WTC11 (cell line): ENCODE data around the gene DDRGK1. TPM values are rescaled to one million over a fixed set of nuclear protein-coding genes. Genes with fewer than 3 reads are reported as not detected.

Experiments used
- AFF4 ChIP-seq: sonication (generic); formaldehyde crosslinking; IDR thresholded peaks from 2 replicates; pipeline ENCODE4 v1.8.1; 2023; ENCODE audit warnings: mild to moderate bottlenecking, missing genetic modification reagents, borderline replicate concordance
- CREM ChIP-seq: sonication (generic); formaldehyde crosslinking; IDR thresholded peaks from 2 replicates; pipeline ENCODE4 v1.8.1; 2022; ENCODE audit warnings: mild to moderate bottlenecking, missing genetic modification reagents, moderate library complexity
- E2F4 ChIP-seq: sonication (generic); formaldehyde crosslinking; IDR thresholded peaks from 2 replicates; pipeline ENCODE4 v1.8.1; 2022; ENCODE audit warnings: low read depth, mild to moderate bottlenecking, moderate library complexity, missing genetic modification reagents, borderline replicate concordance
- ESRRA ChIP-seq: sonication (generic); formaldehyde crosslinking; IDR thresholded peaks from 2 replicates; pipeline ENCODE4 v1.8.1; 2022; ENCODE audit warnings: mild to moderate bottlenecking, missing genetic modification reagents, borderline replicate concordance
- FOXK1 ChIP-seq: sonication (generic); formaldehyde crosslinking; IDR thresholded peaks from 2 replicates; pipeline ENCODE4 v1.8.0; 2022; ENCODE audit warnings: mild to moderate bottlenecking, moderate library complexity, missing genetic modification reagents
- JAZF1 ChIP-seq: fragments of 250-450 bp; sonication (Bioruptor Pico); IDR thresholded peaks from 2 replicates; pipeline ENCODE4 v1.9.0; 2021; ENCODE audit warnings: moderate library complexity, mild to moderate bottlenecking, inconsistent platforms
- KAT7 ChIP-seq: sonication (generic); formaldehyde crosslinking; IDR thresholded peaks from 2 replicates; pipeline ENCODE4 v1.8.1; 2023; ENCODE audit warnings: missing genetic modification reagents, mild to moderate bottlenecking, borderline replicate concordance
- MAX ChIP-seq: sonication (generic); formaldehyde crosslinking; IDR thresholded peaks from 2 replicates; pipeline ENCODE4 v1.8.0; 2022; ENCODE audit warnings: mild to moderate bottlenecking, missing genetic modification reagents
- NR2C2 ChIP-seq: sonication (generic); formaldehyde crosslinking; IDR thresholded peaks from 2 replicates; pipeline ENCODE4 v1.8.0; 2022; ENCODE audit warnings: mild to moderate bottlenecking, missing genetic modification reagents
- PRDM15 ChIP-seq: sonication (generic); formaldehyde crosslinking; IDR thresholded peaks from 2 replicates; pipeline ENCODE4 v1.8.0; 2022; ENCODE audit warnings: missing genetic modification reagents
- SMAD4 ChIP-seq: sonication (generic); formaldehyde crosslinking; IDR thresholded peaks from 2 replicates; pipeline ENCODE4 v1.8.0; 2022; ENCODE audit warnings: mild to moderate bottlenecking, missing genetic modification reagents
- SP1 ChIP-seq: sonication (generic); formaldehyde crosslinking; conservative IDR thresholded peaks from 2 replicates; pipeline ENCODE4 v1.8.1; 2022; ENCODE audit warnings: missing genetic modification reagents
- TP53 ChIP-seq: sonication (generic); formaldehyde crosslinking; IDR thresholded peaks from 2 replicates; pipeline ENCODE4 v1.8.1; 2023; ENCODE audit warnings: mild to moderate bottlenecking, missing genetic modification reagents
- USF1 ChIP-seq: sonication (generic); formaldehyde crosslinking; IDR thresholded peaks from 2 replicates; pipeline ENCODE4 v1.8.0; 2022; ENCODE audit warnings: mild to moderate bottlenecking, missing genetic modification reagents
- USF2 ChIP-seq: sonication (generic); formaldehyde crosslinking; IDR thresholded peaks from 2 replicates; pipeline ENCODE4 v1.8.1; 2023; ENCODE audit warnings: mild to moderate bottlenecking, missing genetic modification reagents, moderate library complexity
- ZNF138 ChIP-seq: sonication (generic); formaldehyde crosslinking; conservative IDR thresholded peaks from 2 replicates; pipeline ENCODE4 v1.8.1; 2022; ENCODE audit warnings: mild to moderate bottlenecking, moderate library complexity, missing genetic modification reagents
- ZNF232 ChIP-seq: sonication (generic); formaldehyde crosslinking; IDR thresholded peaks from 2 replicates; pipeline ENCODE4 v1.8.0; 2022; ENCODE audit warnings: mild to moderate bottlenecking, missing genetic modification reagents
- ZNF281 ChIP-seq: sonication (generic); formaldehyde crosslinking; IDR thresholded peaks from 2 replicates; pipeline ENCODE4 v1.8.0; 2023; ENCODE audit warnings: mild to moderate bottlenecking, missing genetic modification reagents
- ZNF532 ChIP-seq: fragments of 250-450 bp; sonication (Bioruptor Pico); IDR thresholded peaks from 2 replicates; pipeline ENCODE4 v1.9.0; 2021; ENCODE audit warnings: mild to moderate bottlenecking, borderline replicate concordance
- total RNA-seq: library from RNA; stranded (reverse); gene quantifications from 3 replicates; pipeline ENCODE4 v1.2.3, GENCODE V29; 2021

Gene DDRGK1
- total RNA-seq, 1 experiment from 2014 or later = 46.4 TPM

GRCh38 chr20:3209257-3209945, 4.9 kb upstream of the DDRGK1 start, which contains the start of gene ITPA (continued):
- no peak for TF ChIP-seq CREM
- no peak for TF ChIP-seq SP1 (CRISPR knock-in tag)
- TF ChIP-seq PRDM15 = 0 out of 2 replicates have a peak, but pooled peaks have one; percentile 23
- TF ChIP-seq NR2C2 (CRISPR knock-in tag) = 0 out of 2 replicates have a peak, but pooled peaks have one; percentile 16
- no peak for TF ChIP-seq SMAD4
- 0 out of 2 replicates have a peak, but pooled peaks have one; percentile 24 for TF ChIP-seq ZNF281 (CRISPR knock-in tag)
- no peak for TF ChIP-seq AFF4
- peak; percentile 74 for TF ChIP-seq FOXK1 (CRISPR knock-in tag)
- TF ChIP-seq E2F4 (CRISPR knock-in tag) = no peak
- TF ChIP-seq TP53 (CRISPR knock-in tag) = 0 out of 2 replicates have a peak, but pooled peaks have one; percentile 29
- no peak for TF ChIP-seq ESRRA (CRISPR knock-in tag)
- 0 out of 2 replicates have a peak, but pooled peaks have one; percentile 63 for TF ChIP-seq ZNF138 (CRISPR knock-in tag)
- TF ChIP-seq USF2 (CRISPR knock-in tag) = peak; percentile 58
- TF ChIP-seq KAT7 (CRISPR knock-in tag) = no peak
- TF ChIP-seq ZNF532 (CRISPR knock-in tag) = no peak
- peak; percentile 88 for TF ChIP-seq ZNF232
- no peak for TF ChIP-seq JAZF1 (CRISPR knock-in tag)
- TF ChIP-seq MAX (CRISPR knock-in tag) = peak; percentile 81
- TF ChIP-seq USF1 (CRISPR knock-in tag) = peak; percentile 50
